HG02588 (cell line): ENCODE data around the gene ZNF511.

Source experiments
- ATAC-seq: cut with Tn5 transposase; IDR thresholded peaks from one replicate; pipeline ENCODE4 v1.9.1; 2021; ENCODE audit warnings: mild to moderate bottlenecking, moderate library complexity; ENCODE audit not compliant: unreplicated experiment

ZNF511 gene

DNA sequence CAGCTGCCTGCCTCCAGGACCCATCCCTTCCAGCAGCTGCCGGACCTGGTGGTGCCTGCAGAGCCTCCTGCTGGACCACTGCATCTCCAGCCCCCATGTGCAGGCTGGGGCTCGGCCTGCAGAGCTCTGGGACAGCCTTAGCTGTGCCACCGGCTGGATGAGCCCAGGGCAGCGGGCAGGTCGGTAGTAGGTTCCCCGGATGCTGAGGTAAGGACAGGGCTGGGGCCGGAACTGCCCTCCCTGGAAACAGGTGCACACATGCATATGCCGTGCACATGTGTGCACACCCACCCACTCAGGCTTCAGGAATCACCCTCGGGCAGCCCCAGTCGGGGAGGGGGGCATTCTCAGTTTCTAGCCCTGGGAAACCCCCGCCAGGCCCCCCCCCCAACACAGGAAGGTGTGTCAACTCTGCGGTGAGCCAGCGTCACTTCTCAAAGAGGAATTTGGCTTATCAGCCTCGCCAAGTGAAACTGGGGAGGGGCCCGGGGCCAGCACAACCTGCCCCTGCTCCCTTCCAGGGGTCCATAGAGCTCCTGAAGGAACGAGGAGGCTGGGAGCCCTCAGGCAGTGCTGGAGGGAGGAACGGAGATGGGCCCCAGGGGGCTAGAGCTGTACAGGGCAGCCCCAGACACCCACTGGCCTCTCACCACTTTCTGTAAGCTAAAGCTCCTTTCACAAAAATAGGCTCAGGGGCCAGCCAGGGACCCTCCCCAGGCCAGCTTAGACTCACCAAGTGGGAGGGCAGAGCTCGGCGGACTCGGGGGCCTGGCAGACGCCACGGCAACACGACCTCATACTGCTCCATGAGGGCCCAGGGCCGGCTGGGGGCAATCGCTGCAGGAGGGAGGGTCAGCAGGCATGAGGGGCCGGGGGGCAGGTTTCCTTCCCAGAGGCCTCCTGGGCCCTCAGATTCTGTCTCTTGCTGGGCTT, 33.7 kb upstream of the ZNF511 start:
- ATAC-seq, result peak; percentile 48

- peak; percentile 30 for ATAC-seq
Measured at GRCh38 chr10:133275684-133276092, 33.0 kb upstream of the ZNF511 start.

DNA sequence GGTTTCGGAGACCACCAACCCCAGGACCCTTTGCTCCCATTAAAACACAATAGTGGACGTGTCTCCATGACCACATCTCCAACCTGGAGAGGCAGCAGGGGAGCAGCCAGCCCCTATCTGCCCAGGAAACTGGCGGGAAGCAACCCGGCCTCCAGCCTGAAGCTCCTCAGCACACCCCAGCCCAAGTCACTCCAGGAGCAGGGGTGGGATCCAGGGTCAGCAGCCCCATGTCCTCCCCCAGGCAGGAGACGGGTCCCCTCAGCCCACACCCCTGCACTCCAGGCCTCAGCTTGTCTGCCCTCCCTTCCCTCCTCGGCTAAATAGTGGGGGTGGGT, 32.6 kb upstream of the ZNF511 start:
- no peak for ATAC-seq

GRCh38 chr10:133276435-133277201, 32.1 kb upstream of the ZNF511 start, which contains the start of gene ADAM8:
Gene ADAM8 (minus strand): TSS chr10:133276868. CDS start chr10:133276817, 51 bp downstream.
- peak; percentile 54 for ATAC-seq

DNA sequence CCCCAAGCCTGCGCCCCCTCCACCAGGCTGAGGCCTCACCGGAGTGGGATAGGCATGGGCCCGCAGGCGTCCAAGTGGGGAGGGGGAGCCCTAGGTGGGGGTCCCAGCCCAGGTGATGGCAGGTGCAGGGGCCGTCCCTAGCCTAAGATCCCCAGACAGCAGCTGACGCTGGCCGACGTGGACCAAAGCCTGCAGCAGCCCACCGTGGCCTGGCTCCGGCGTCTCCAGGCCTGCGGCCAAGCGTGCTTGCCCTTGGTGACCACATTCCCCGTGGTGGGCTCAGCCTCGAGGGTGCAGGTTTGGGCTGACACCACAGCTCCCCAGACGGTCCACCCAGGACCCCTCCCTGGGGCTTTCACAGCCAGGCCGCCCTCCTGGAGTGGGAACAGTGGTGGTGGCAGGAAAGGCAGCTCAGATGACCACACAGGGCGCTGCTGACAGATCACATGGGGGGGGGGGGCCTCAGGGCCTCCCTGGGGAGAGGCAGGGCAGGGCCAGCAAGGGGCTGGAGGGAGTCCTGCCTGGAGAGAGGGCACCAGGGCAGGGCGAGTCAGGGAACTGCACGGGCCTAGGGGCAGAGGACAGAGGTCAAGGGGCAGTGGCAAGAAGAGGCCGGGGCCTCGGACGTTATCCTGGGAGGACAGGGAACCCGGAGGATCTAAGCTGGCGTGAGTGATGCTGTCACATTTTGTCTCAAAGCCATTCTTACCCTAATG, 31.3 kb upstream of the ZNF511 start:
- no peak for ATAC-seq

- ATAC-seq, result no peak
Measured at GRCh38 chr10:133277993-133278576, 30.6 kb upstream of the ZNF511 start.

- ATAC-seq, result no peak
Measured at GRCh38 chr10:133278577-133279265, 30.0 kb upstream of the ZNF511 start.

DNA sequence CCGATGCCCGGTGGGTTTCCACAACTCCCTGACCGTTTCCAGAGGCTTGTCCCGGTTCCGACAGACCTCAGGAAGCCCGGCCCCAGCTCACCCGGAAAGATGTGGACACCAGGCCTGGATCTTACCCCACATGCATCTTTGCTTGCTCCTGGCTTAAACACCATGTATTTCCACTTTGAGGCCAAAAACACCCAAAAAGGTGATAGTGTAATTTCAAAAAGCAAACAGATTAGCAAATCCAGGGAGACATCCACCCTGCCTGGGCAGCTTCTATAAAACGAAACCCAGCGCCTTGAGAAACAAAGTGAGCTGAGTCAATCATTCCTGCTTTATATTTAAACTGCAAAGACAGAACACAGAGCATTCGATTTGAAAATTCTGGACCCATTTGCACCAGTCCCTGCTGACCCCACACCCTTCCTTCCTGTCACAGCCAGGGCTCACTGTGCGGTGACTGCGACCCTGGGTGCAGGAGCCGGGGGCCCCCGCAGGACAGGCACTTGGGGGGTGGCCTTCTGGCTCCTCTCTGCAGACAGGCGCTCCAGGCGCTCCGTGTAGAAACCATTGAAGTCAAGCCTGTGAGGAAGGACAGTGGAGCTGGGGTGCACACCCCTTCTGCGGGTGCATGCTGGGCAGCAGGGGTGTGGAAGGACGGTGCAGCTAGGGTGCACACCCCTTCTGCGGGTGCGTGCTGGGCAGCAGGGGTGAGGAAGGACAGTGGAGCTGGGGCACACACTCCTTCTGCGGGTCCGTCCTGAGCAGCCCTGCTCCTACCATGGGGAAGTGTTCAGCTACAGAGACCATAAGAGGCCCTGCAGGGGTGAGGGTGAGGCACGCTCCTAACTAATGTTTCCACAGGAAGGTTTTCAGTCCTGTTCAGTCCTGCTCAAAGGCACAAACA, 29.1 kb upstream of the ZNF511 start:
- ATAC-seq, result no peak

DNA sequence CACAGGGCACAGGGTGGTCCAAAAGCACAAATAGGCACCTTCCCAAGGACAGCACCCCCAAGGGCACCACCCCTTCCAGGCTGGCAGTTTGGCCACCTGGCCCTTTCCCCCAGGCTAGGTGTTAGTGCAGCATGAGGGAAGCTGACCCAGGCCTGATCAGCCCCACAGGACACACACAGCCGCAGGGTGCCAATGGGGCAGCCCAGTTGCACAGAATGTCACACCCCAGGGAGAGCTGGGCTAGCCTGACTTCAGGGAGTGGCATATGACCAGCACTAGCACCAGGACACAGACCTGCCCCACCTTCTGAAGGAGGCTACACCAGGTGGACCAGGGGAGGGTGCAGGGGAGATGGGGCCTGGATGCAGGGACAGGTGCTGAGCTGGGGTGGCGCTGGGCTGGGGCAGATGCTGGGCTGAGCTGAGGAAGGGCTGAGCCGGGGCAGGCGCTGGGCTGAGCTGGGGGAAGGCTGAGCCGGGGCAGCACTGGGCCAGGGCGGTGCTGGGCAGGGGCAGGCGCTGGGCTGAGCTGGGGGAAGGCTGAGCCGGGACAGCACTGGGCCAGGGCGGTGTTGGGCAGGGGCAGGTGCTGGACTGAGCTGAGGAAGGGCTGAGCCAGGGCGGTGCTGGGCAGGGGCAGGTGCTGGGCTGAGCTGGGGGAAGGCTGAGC, 28.2 kb upstream of the ZNF511 start:
- no peak for ATAC-seq

DNA sequence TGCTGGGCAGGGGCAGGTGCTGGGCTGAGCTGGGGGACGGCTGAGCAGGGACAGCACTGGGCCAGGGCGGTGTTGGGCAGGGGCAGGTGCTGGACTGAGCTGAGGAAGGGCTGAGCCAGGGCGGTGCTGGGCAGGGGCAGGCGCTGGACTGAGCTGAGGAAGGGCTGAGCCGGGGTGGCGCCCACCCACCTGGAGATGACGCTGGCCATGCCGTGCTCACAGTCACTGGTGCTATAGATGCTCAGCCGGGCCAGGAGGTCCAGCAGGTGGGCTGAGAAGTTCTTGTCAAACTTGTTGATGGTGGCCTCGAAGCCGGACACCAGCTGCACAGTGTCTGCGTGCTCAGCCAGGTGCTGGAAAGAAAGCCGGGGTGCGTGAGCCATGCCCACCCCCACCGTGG, 27.6 kb upstream of the ZNF511 start:
- no peak for ATAC-seq

DNA sequence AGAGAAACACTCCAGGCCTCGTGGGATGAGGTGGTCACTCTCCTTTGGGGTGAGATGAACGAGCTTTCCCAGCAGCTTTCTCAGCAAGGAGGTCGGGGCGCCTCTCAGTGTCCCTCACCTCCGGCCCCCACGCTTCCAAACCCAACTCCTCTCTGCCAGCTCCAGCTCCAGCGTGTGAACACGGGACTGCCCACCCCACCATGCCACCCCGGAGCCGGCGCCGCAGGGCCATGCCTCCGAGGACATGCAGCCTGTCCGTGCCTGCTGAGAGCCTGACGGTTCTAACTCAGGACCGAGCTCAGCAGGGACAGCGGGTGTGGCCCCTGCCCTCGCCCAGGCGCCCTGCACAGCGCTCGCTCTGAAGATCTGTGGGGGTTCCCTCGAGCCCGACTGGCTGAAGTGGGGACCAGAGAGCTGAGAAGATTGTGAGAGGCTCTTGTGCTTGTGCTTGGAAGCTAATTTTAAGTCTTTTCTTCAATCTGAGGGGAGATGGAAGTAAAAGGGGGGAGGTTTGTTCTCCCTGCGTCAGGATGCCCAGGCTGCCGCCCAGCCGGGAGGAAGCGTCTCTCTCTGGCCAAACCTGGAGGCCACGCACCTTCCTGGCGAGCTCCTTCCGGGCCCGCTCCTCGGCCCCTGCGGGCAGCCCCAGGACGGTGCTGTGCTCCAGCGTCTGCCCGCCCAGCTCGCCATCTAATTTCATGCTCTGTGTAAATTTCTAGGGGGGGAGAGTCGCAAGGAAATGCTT, 26.9 kb upstream of the ZNF511 start:
- ATAC-seq, result no peak

GRCh38 chr10:133282846-133283390, 25.8 kb upstream of the ZNF511 start:
- ATAC-seq, result no peak

- no peak for ATAC-seq
Measured at GRCh38 chr10:133283931-133284330, 24.8 kb upstream of the ZNF511 start.

GRCh38 chr10:133285217-133285616, 23.5 kb upstream of the ZNF511 start:
- ATAC-seq, result no peak

GRCh38 chr10:133286366-133286765, 22.3 kb upstream of the ZNF511 start:
- no peak for ATAC-seq

- ATAC-seq, result no peak
Measured at GRCh38 chr10:133287832-133288500, 20.7 kb upstream of the ZNF511 start.

GRCh38 chr10:133289761-133290160, 19.0 kb upstream of the ZNF511 start:
- no peak for ATAC-seq
